OCI-LY3 (cell line): ENCODE data around the gene THPO.

Experiments used
- H2AFZ ChIP-seq: fragments of 200-600, 300-600 bp; shearing (Covaris generic); 2 replicates; pipeline ENCODE4 v1.6.0; 2014; ENCODE audit warnings: antibody characterized with exemption, low read depth, low read length
- H3K27ac ChIP-seq: fragments of 200-600, 300-600 bp; sonication (generic); 2 replicates; pipeline ENCODE4 v1.5.1; 2014; ENCODE audit warnings: mild to moderate bottlenecking, low read length, moderate library complexity, mixed read lengths
- H3K27me3 ChIP-seq: fragments of 200-600, 300-600 bp; sonication (generic); 2 replicates; pipeline ENCODE4 v1.6.1; 2014; ENCODE audit warnings: low read depth, low read length, mixed read lengths
- H3K36me3 ChIP-seq: fragments of 200-600, 300-600 bp; sonication (generic); replicated peaks from 2 replicates; pipeline ENCODE3; 2014; ENCODE audit warnings: low read depth, low read length, mixed read lengths
- H3K4me1 ChIP-seq: fragments of 300-600, 200-600 bp; sonication (generic); 2 replicates; pipeline ENCODE4 v1.6.1; 2014; ENCODE audit warnings: low read length, mixed read lengths
- H3K4me2 ChIP-seq: fragments of 200-600, 300-600 bp; sonication (generic); 2 replicates; pipeline ENCODE4 v1.6.1; 2014; ENCODE audit warnings: low read length, mixed read lengths
- H3K4me3 ChIP-seq: fragments of 300-600, 200-600 bp; sonication (generic); 2 replicates; pipeline ENCODE4 v1.5.1; 2014; ENCODE audit warnings: antibody characterized with exemption, mild to moderate bottlenecking, low read length, moderate library complexity
- H3K79me2 ChIP-seq: fragments of 300-600, 200-600 bp; shearing (Covaris generic); 2 replicates; pipeline ENCODE4 v1.6.1; 2014; ENCODE audit warnings: mild to moderate bottlenecking, low read length, mixed read lengths
- H3K9ac ChIP-seq: fragments of 300-600, 200-600 bp; shearing (Covaris generic); 2 replicates; pipeline ENCODE4 v1.6.0; 2014; ENCODE audit warnings: mild to moderate bottlenecking, low read length, moderate library complexity
- H3K9me3 ChIP-seq: fragments of 200-600, 300-600 bp; shearing (Covaris generic); 2 replicates; pipeline ENCODE4 v1.6.1; 2014; ENCODE audit warnings: low read length, mixed read lengths; ENCODE audit not compliant: insufficient read depth
- H4K20me1 ChIP-seq: fragments of 200-600, 300-600 bp; sonication (generic); 2 replicates; pipeline ENCODE4 v1.6.1; 2016; ENCODE audit warnings: low read length, mixed read lengths; ENCODE audit not compliant: insufficient read depth
- EZH2phosphoT487 ChIP-seq: fragments of 200-600 bp; shearing (Covaris generic); IDR thresholded peaks from 2 replicates; pipeline ENCODE4 v1.6.1; 2018; ENCODE audit warnings: antibody characterized with exemption, mixed run types, low read depth
- TF ChIP-seq, protein P1 (sequence below): fragments of 200-600, 300-600 bp; sonication (generic); IDR thresholded peaks from 2 replicates; pipeline ENCODE4 v1.5.1; 2014; ENCODE audit warnings: antibody characterized with exemption, low read length, low read depth

Gene THPO

DNA sequence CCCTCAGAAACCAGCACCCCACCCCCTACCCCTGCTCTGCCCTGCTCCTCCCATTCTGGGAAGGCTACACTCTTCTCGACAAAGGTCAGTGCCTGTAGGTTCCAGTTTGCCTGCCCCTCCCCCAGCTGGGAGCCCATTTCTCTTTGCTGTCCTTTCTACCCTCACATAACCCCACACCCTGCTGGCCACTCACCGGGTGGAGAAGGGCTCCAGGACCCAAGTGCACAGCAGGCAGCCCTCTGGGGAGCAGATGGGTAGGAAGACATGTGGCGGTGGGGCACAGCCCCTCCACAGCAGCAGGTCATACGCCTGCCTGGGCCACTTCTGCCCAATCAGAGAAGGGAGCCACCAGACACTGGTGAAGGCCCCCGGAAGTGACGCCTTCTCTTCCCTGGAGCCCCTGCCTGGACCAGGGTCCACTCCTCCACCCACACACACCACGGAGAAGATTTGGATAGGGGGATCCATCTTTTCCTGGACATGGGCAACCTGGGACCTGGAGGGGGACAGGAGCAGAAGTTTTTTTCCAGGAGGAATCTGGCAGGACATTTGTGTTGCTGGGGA, at the start of gene THPO:
TSS of gene THPO (minus strand) at position 326 of the 564 bp plus-strand sequence. CDS start 1,948 bp downstream, outside the sequence.
- H3K27me3 ChIP-seq, result peaks cover 3% of the 10 kb centered on the region; the same call in 1 of the 2 replicates
- peak within 1 kb of the TSS; percentile 28 for H3K4me2 ChIP-seq
- no peak within 1 kb of the TSS for H3K27ac ChIP-seq
- no peaks in the 10 kb centered on the region for H3K9me3 ChIP-seq
- H3K4me1 ChIP-seq, result no peaks in the 10 kb centered on the region
- H3K9ac ChIP-seq, result peak within 1 kb of the TSS; percentile 20; the same call in 1 of the 2 replicates
- H3K36me3 ChIP-seq, result no peaks in the 10 kb centered on the region
- H2AFZ ChIP-seq, result peak within 1 kb of the TSS; percentile 59; the same call in 1 of the 2 replicates
- no peaks in the 10 kb centered on the region for H4K20me1 ChIP-seq
- TF ChIP-seq, protein P1, sequence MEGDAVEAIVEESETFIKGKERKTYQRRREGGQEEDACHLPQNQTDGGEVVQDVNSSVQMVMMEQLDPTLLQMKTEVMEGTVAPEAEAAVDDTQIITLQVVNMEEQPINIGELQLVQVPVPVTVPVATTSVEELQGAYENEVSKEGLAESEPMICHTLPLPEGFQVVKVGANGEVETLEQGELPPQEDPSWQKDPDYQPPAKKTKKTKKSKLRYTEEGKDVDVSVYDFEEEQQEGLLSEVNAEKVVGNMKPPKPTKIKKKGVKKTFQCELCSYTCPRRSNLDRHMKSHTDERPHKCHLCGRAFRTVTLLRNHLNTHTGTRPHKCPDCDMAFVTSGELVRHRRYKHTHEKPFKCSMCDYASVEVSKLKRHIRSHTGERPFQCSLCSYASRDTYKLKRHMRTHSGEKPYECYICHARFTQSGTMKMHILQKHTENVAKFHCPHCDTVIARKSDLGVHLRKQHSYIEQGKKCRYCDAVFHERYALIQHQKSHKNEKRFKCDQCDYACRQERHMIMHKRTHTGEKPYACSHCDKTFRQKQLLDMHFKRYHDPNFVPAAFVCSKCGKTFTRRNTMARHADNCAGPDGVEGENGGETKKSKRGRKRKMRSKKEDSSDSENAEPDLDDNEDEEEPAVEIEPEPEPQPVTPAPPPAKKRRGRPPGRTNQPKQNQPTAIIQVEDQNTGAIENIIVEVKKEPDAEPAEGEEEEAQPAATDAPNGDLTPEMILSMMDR, result no peak
- TF ChIP-seq EZH2phosphoT487, result no peak
- H3K4me3 ChIP-seq, result peak within 1 kb of the TSS; percentile 53
- no peaks in the 10 kb centered on the region for H3K79me2 ChIP-seq

DNA sequence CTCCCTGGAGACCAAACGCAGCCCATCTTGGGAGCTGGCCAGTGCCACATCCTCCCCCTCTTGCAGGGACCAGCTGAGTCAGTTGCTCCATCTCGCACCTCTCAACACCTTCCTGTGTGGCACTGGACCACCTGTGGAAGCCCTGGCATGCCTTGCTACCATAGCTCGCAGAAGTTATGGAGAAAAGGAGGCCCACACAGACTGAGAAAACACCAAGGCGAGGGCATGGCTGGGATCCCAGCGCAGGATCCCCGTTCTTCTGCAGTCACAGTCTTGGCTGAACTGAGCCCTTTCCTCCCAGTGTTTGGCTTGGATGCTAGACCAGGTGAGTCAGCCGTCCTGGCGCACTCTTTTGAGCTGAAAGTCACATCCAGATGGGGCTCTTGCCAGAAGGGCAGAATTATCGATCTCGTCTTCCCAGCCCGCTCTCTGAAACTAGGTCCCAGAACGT, 48.7 kb upstream of the THPO start:
- no peak overlapping the region for H3K4me3 ChIP-seq
- peaks cover 13% of the 10 kb centered on the region for H3K27me3 ChIP-seq
- H3K4me2 ChIP-seq, result no peak overlapping the region
- no peaks in the 10 kb centered on the region for H3K36me3 ChIP-seq
- TF ChIP-seq EZH2phosphoT487, result no peak
- no peaks in the 10 kb centered on the region for H3K4me1 ChIP-seq
- no peak overlapping the region for H3K9ac ChIP-seq
- H2AFZ ChIP-seq, result no peak overlapping the region
- no peaks in the 10 kb centered on the region for H3K79me2 ChIP-seq
- no peaks in the 10 kb centered on the region for H4K20me1 ChIP-seq
- H3K9me3 ChIP-seq, result peaks cover 5% of the 10 kb centered on the region; the same call in 1 of the 2 replicates
- no peak overlapping the region for H3K27ac ChIP-seq

DNA sequence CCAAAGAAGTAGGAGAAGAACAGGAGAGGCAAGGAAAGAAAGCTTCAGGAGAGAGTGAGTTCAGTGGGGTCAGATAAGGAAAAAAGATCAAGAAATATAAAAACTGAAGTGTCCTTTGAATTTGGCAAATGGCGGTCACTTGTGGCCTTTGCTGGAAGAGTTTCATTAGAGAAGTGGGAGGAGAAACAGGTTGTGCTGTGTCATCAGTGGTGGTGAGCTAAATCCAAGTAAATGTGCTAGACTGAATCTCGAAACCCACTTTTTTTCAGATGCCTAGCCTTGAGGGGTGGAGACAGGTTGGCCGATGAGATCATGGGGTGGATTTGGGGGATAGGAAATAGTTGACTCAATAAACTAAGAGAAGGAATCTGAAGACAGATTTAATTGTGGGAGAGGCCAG, 45.6 kb upstream of the THPO start:
- H3K27me3 ChIP-seq, result peaks cover 10% of the 10 kb centered on the region
- H3K9me3 ChIP-seq, result peaks cover 5% of the 10 kb centered on the region; the same call in 1 of the 2 replicates
- no peak overlapping the region for H2AFZ ChIP-seq
- H3K27ac ChIP-seq, result no peak overlapping the region
- TF ChIP-seq, protein P1, result no peak
- no peak for TF ChIP-seq EZH2phosphoT487
- no peaks in the 10 kb centered on the region for H3K4me1 ChIP-seq
- H3K36me3 ChIP-seq, result no peaks in the 10 kb centered on the region
- H3K4me2 ChIP-seq, result no peak overlapping the region
- no peak overlapping the region for H3K9ac ChIP-seq
- H4K20me1 ChIP-seq, result no peaks in the 10 kb centered on the region
- no peaks in the 10 kb centered on the region for H3K79me2 ChIP-seq
- no peak overlapping the region for H3K4me3 ChIP-seq

DNA sequence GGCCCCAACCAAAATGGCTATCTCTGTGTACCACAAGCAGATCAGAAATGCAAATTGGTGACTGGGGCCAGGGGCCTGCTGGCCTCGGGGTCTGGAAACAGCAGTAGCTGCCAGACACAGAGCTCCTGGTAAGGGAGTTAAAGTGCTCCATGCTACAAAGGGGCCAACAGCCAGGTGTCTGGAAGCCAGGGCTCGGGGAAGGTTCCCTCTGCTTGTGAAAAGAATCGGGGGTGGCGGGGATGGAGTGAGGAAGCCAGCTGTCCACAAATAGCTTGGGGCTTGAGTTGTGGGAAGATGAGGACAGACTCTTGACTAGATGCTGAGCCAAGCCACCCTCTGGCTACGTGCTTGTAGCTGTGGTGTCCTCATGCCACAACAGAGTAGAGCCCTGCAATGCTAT, 41.2 kb upstream of the THPO start:
- Histone ChIP-seq H3K4me1 (peaks cover 6% of the 10 kb centered on the region; the same call in 1 of the 2 replicates), H3K36me3 (no peaks in the 10 kb centered on the region), H4K20me1 (no peaks in the 10 kb centered on the region), H2AFZ (no peak overlapping the region), H3K4me2 (no peak overlapping the region), H3K27ac (no peak overlapping the region), H3K4me3 (no peak overlapping the region), H3K9me3 (peaks cover 5% of the 10 kb centered on the region; the same call in 1 of the 2 replicates), H3K27me3 (peaks cover 10% of the 10 kb centered on the region), H3K79me2 (no peaks in the 10 kb centered on the region), H3K9ac (no peak overlapping the region)
- TF ChIP-seq, protein P1, result no peak
- no peak for TF ChIP-seq EZH2phosphoT487
